ENCODE results near the gene ZP3. TPM values are rescaled to one million over a fixed set of nuclear protein-coding genes. Genes with fewer than 3 reads are reported as not detected.
A peak's percentile ranks its signal among the peaks of the same experiment; 100 is the strongest.
"Not testable (repeated sequence)": the region's sequence is repeated elsewhere in the genome, so short reads cannot be mapped to it uniquely, and the experiment has no call there.

Gene ZP3
- total RNA-seq, 1 experiment from 2014 or later, result 23.3 TPM

DNA sequence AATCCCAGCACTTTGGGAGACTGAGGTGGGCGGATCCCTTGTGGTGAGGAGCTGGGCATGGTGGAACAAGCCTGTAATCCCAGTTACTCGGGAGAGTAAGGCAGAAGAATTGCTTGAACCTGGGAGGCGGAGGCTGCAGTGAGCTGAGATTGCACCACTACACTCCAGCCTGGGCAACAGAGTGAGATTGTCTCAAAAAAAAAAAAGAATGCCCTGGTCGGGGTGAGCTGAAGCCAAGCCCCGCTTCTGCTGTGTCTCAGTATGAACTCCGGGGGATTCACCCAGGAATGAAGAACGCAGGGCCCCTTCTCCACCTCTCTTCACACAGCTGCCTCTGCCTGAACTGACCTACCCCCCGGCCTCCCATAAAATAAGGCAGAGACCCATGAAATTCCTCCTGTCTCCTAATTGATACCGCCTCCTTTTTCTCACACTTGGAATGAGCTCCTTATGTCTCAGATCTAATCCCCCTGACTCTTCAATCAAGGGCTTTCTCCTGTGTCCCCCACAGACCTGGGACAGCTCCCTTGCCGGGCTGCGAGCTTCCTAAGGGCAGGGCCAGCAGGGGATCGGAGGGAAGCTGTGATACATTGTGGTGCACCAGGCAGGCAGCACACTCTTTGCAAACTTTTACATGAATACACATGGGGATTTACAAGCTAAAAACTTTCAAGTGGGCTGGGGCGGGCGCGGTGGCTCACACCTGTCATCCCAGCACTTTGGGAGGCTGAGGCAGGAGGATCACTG lies 911 bp upstream of the ZP3 start:
- DNase-seq (ENCODE audit: low read depth, low spot score), result no peak
- TF ChIP-seq, protein P1, sequence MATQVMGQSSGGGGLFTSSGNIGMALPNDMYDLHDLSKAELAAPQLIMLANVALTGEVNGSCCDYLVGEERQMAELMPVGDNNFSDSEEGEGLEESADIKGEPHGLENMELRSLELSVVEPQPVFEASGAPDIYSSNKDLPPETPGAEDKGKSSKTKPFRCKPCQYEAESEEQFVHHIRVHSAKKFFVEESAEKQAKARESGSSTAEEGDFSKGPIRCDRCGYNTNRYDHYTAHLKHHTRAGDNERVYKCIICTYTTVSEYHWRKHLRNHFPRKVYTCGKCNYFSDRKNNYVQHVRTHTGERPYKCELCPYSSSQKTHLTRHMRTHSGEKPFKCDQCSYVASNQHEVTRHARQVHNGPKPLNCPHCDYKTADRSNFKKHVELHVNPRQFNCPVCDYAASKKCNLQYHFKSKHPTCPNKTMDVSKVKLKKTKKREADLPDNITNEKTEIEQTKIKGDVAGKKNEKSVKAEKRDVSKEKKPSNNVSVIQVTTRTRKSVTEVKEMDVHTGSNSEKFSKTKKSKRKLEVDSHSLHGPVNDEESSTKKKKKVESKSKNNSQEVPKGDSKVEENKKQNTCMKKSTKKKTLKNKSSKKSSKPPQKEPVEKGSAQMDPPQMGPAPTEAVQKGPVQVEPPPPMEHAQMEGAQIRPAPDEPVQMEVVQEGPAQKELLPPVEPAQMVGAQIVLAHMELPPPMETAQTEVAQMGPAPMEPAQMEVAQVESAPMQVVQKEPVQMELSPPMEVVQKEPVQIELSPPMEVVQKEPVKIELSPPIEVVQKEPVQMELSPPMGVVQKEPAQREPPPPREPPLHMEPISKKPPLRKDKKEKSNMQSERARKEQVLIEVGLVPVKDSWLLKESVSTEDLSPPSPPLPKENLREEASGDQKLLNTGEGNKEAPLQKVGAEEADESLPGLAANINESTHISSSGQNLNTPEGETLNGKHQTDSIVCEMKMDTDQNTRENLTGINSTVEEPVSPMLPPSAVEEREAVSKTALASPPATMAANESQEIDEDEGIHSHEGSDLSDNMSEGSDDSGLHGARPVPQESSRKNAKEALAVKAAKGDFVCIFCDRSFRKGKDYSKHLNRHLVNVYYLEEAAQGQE (IDR thresholded peaks at IDR 0.05; ENCODE audit: insufficient read depth in 1 of 2, low read depth in 2 of 2, low read length in 1 of 2), result no peak
- TF ChIP-seq SIN3A (IDR thresholded peaks at IDR 0.05; ENCODE audit: borderline replicate concordance, insufficient read depth, low read depth, low read length), result no peak
- no peak for TF ChIP-seq TCF7L2 (IDR thresholded peaks at IDR 0.05; ENCODE audit: low read depth, low read length)
- TF ChIP-seq POLR2AphosphoS5 (IDR thresholded peaks at IDR 0.05; ENCODE audit: low read depth, low read length), result no peak
- TF ChIP-seq, protein P2, sequence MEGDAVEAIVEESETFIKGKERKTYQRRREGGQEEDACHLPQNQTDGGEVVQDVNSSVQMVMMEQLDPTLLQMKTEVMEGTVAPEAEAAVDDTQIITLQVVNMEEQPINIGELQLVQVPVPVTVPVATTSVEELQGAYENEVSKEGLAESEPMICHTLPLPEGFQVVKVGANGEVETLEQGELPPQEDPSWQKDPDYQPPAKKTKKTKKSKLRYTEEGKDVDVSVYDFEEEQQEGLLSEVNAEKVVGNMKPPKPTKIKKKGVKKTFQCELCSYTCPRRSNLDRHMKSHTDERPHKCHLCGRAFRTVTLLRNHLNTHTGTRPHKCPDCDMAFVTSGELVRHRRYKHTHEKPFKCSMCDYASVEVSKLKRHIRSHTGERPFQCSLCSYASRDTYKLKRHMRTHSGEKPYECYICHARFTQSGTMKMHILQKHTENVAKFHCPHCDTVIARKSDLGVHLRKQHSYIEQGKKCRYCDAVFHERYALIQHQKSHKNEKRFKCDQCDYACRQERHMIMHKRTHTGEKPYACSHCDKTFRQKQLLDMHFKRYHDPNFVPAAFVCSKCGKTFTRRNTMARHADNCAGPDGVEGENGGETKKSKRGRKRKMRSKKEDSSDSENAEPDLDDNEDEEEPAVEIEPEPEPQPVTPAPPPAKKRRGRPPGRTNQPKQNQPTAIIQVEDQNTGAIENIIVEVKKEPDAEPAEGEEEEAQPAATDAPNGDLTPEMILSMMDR (IDR thresholded peaks at IDR 0.05), result no peak
- TSS peak; percentile 58 for BruUV-seq (replicated peaks)

DNA sequence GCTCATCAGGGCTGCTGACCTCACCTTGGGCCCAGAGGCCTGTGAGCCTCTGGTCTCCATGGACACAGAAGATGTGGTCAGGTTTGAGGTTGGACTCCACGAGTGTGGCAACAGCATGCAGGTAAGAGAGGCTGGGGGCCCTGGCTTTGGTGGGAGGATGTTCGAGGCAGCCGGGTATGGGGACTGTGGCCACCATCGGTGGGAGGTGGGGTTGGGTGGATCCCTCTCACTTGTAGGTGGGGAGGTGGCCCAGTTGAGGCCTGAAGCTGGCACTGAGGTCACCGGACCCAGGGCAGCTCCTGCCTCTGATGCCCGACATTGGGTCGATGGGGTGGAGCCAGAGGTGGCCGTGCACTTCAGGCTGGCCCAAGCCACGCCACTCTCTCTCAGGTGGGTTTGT lies 406 bp downstream of the ZP3 start:
- ATAC-seq (no peak), DNase-seq (ENCODE audit: low read depth, low spot score) (no peak)
- no peak for TF ChIP-seq POLR2AphosphoS5 (IDR thresholded peaks at IDR 0.05; ENCODE audit: low read depth, low read length)
- TF ChIP-seq, protein P1 (IDR thresholded peaks at IDR 0.05; ENCODE audit: insufficient read depth in 1 of 2, low read depth in 2 of 2, low read length in 1 of 2), result no peak
- no peak for TF ChIP-seq TCF7L2 (IDR thresholded peaks at IDR 0.05; ENCODE audit: low read depth, low read length)
- no peak for TF ChIP-seq SIN3A (IDR thresholded peaks at IDR 0.05; ENCODE audit: borderline replicate concordance, insufficient read depth, low read depth, low read length)
- TF ChIP-seq, protein P2 (IDR thresholded peaks at IDR 0.05), result no peak
- in situ Hi-C loops (cut with HindIII; ENCODE audit: low pct_unique_long_range_greater_than_20kb, low sequenced_read_pairs), result no loop called here
- no peaks in the 10 kb centered on the region for H3K9me3 ChIP-seq (ENCODE audit: control insufficient read depth, insufficient read depth, low read depth, low read length)
- POLR2A ChIA-PET, result interaction anchor here (0.9 kb wide), 1 partner anchor 19 kb away, joined by 3 read pairs; no protein-coding TSS in a partner anchor
- H3K36me3 ChIP-seq (ENCODE audit: control insufficient read depth, insufficient read depth, low read length), result no peaks in the 10 kb centered on the region
- intact Hi-C loops (cut with micrococcal nuclease; ENCODE audit: unreplicated experiment), result no loop called here
- BruUV-seq (replicated peaks), result no TSS peak
- no peaks in the 10 kb centered on the region for H3K27me3 ChIP-seq (ENCODE audit: control insufficient read depth, insufficient read depth, low read length)
- CTCF ChIA-PET, result no interaction called here
- no peak overlapping the region for H3K27ac ChIP-seq (ENCODE audit: low read length)
- H3K4me3 ChIP-seq (ENCODE audit: low read depth in 2 of 2, low read length in 2 of 2), result no peak overlapping the region
- peaks cover 4% of the 10 kb centered on the region; the same call in 1 of the 2 replicates for H3K4me1 ChIP-seq (ENCODE audit: control insufficient read depth, insufficient read depth, low read length)

More for the DNA sequence above, 911 bp upstream of the ZP3 start:
- CTCF ChIA-PET, result no interaction called here
- Histone ChIP-seq H3K36me3 (ENCODE audit: control insufficient read depth, insufficient read depth, low read length) (no peaks in the 10 kb centered on the region), H3K27me3 (ENCODE audit: control insufficient read depth, insufficient read depth, low read length) (no peaks in the 10 kb centered on the region), H3K4me3 (ENCODE audit: low read depth in 2 of 2, low read length in 2 of 2) (no peak overlapping the region), H3K27ac (ENCODE audit: low read length) (no peak overlapping the region), H3K4me1 (ENCODE audit: control insufficient read depth, insufficient read depth, low read length) (peaks cover 4% of the 10 kb centered on the region; the same call in 1 of the 2 replicates), H3K9me3 (ENCODE audit: control insufficient read depth, insufficient read depth, low read depth, low read length) (no peaks in the 10 kb centered on the region)
- in situ Hi-C loops (cut with HindIII; ENCODE audit: low pct_unique_long_range_greater_than_20kb, low sequenced_read_pairs) (no loop called here), intact Hi-C loops (cut with micrococcal nuclease; ENCODE audit: unreplicated experiment) (no loop called here)
- 0 out of 2 replicates have a peak, but pooled peaks have one; percentile 2 for ATAC-seq
- POLR2A ChIA-PET, result no interaction called here

DNA sequence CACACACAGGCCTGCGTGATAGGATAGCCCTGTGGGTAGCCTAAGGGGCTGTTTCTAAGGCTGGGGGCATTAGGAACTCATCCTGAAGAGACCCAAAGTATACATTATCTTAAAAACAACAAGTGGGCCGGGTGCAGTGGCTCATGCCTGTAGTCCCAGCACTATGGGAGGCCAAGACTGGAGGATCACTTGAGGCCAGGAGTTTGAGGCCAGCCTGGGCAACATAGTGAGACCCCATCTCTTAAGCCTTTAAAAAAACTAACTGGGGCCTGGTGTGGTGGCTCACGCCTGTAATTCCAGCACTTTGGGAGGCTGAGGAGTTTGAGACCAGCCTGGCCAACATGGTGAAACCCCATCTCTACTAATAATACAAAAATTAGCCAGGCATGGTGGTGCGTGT lies 808 bp downstream of the ZP3 start:
- H3K27ac ChIP-seq (ENCODE audit: low read length); intact Hi-C loops (cut with micrococcal nuclease; ENCODE audit: unreplicated experiment); H3K9me3 ChIP-seq (ENCODE audit: control insufficient read depth, insufficient read depth, low read depth, low read length); H3K27me3 ChIP-seq (ENCODE audit: control insufficient read depth, insufficient read depth, low read length); DNase-seq (ENCODE audit: low read depth, low spot score); H3K4me1 ChIP-seq (ENCODE audit: control insufficient read depth, insufficient read depth, low read length); BruUV-seq (replicated peaks); POLR2A ChIA-PET; in situ Hi-C loops (cut with HindIII; ENCODE audit: low pct_unique_long_range_greater_than_20kb, low sequenced_read_pairs); CTCF ChIA-PET; H3K36me3 ChIP-seq (ENCODE audit: control insufficient read depth, insufficient read depth, low read length); ATAC-seq; H3K4me3 ChIP-seq (ENCODE audit: low read depth in 2 of 2, low read length in 2 of 2): not testable (repeated sequence)
